Activated CD8-positive, alpha-beta memory T cell treated with anti-CD3 and anti-CD28 coated beads, Interleukin-2, amount 50 U/mL, for 1 hour (primary cell): ENCODE results near the gene BFSP2.

Source experiments
- DNase-seq: peaks from one replicate; pipeline ENCODE4 v3.0.0-alpha.2; 2020; ENCODE audit errors: extremely low read depth

Gene BFSP2

GRCh38 chr3:133400006-133400515, at the start of gene BFSP2:
Gene BFSP2 (plus strand): TSS chr3:133400056. CDS start chr3:133400084, 28 bp downstream.
- no peak for DNase-seq

- no peak for DNase-seq
Observed at GRCh38 chr3:133354721-133355120, 45.1 kb upstream of the BFSP2 start.

- DNase-seq = no peak
Observed at GRCh38 chr3:133360476-133360875, 39.4 kb upstream of the BFSP2 start.

- no peak for DNase-seq
Observed at GRCh38 chr3:133361011-133361410, 38.8 kb upstream of the BFSP2 start.

GRCh38 chr3:133361435-133361834, 38.4 kb upstream of the BFSP2 start:
- DNase-seq = no peak

GRCh38 chr3:133362539-133362938, 37.3 kb upstream of the BFSP2 start:
- no peak for DNase-seq

- DNase-seq = no peak
Observed at GRCh38 chr3:133364704-133365103, 35.2 kb upstream of the BFSP2 start.

- no peak for DNase-seq
Observed at GRCh38 chr3:133366921-133367320, 32.9 kb upstream of the BFSP2 start.

- DNase-seq = no peak
Observed at GRCh38 chr3:133367403-133367802, 32.5 kb upstream of the BFSP2 start.

GRCh38 chr3:133367956-133368355, 31.9 kb upstream of the BFSP2 start:
- DNase-seq = no peak

- no peak for DNase-seq
Observed at GRCh38 chr3:133368371-133369067, 31.3 kb upstream of the BFSP2 start.

- DNase-seq = no peak
Observed at GRCh38 chr3:133369068-133369440, 30.8 kb upstream of the BFSP2 start.

- DNase-seq = no peak
Observed at GRCh38 chr3:133371181-133371580, 28.7 kb upstream of the BFSP2 start.

- DNase-seq = no peak
Observed at GRCh38 chr3:133371676-133372075, 28.2 kb upstream of the BFSP2 start.

GRCh38 chr3:133374708-133375402, 25.0 kb upstream of the BFSP2 start:
- DNase-seq = no peak

GRCh38 chr3:133375403-133375745, 24.5 kb upstream of the BFSP2 start:
- no peak for DNase-seq

GRCh38 chr3:133376810-133377209, 23.0 kb upstream of the BFSP2 start:
- DNase-seq = no peak

GRCh38 chr3:133377396-133377795, 22.5 kb upstream of the BFSP2 start:
- DNase-seq = no peak

GRCh38 chr3:133379926-133380325, 19.9 kb upstream of the BFSP2 start:
- no peak for DNase-seq

- no peak for DNase-seq
Observed at GRCh38 chr3:133380481-133381225, 19.2 kb upstream of the BFSP2 start.

GRCh38 chr3:133381346-133382109, 18.3 kb upstream of the BFSP2 start:
- DNase-seq = no peak

GRCh38 chr3:133383175-133383574, 16.7 kb upstream of the BFSP2 start:
- no peak for DNase-seq
